ENCODE measurements around the gene MBP.
"Not testable (repeated sequence)": the region's sequence is repeated elsewhere in the genome, so short reads cannot be mapped to it uniquely, and the experiment has no call there.

The MBP gene

GRCh38 chr18:76997951-76998808 lies 134.4 kb downstream of the MBP start:
- no peak for DNase-seq

- no peak for DNase-seq
These were observed 136.2 kb downstream of the MBP start for GRCh38 chr18:76996429-76996828.

GRCh38 chr18:76995896-76996295 lies 136.7 kb downstream of the MBP start:
- DNase-seq, result no peak

DNA sequence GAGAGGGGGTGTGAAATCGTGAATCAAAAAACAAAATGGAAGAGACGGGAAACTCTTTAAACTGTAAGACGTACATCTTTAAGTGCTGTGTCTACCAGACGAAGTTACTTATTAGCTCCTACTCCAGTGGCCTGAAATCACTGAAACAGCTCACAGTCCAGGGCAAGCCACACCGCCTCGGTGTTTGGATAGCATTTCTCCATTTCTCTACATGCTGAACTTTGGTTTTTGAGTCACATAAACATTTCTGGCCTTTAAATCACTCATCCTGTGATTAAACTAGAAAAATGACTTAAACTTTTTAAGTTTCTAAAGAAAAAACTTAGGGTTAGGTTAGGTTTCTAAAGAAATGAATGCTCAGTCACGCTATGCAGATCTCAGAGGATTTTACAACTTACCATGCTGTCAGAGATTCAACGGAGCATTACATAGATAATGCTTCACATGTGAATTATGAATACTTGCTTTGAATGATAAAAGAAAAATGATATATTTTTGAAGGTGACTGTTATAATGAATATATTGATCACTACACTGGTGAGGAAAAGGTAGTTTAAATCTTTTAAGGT lies 138.4 kb downstream of the MBP start:
- no peak for DNase-seq

DNA sequence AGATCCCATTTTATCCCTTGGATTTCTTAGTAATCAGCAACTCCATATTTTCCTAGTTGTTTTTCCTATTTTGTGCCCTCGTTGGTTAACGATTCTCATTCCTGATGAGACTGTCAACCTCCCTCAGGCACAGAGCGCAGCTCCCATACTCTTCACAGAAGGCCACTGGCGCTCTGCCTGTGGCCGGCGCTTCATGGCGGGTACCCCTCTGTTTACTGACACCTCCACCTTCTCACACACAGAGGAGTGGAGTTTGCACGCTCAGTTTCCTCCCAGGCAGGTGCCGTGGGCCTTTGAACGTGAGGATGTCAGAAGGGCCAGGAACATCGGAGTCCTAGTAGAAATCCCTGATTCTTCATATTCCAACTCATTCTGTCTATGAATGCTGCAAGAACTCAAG lies 139.0 kb downstream of the MBP start:
- no peak for DNase-seq

DNA sequence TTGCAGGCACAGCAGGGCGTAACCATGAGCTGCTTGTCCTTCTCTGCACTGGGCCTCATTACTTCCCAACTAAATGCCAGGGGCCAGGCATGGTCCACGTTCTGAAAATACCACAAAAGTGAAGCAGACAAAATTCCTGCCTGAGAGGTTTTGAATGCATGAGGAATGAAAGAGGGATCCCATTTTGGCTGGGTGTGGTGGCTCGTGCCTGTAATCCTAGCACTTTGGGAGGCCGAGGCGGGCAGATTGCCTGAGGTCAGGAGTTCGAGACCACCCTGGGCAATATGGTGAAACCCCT lies 139.5 kb downstream of the MBP start:
- DNase-seq, result no peak

DNA sequence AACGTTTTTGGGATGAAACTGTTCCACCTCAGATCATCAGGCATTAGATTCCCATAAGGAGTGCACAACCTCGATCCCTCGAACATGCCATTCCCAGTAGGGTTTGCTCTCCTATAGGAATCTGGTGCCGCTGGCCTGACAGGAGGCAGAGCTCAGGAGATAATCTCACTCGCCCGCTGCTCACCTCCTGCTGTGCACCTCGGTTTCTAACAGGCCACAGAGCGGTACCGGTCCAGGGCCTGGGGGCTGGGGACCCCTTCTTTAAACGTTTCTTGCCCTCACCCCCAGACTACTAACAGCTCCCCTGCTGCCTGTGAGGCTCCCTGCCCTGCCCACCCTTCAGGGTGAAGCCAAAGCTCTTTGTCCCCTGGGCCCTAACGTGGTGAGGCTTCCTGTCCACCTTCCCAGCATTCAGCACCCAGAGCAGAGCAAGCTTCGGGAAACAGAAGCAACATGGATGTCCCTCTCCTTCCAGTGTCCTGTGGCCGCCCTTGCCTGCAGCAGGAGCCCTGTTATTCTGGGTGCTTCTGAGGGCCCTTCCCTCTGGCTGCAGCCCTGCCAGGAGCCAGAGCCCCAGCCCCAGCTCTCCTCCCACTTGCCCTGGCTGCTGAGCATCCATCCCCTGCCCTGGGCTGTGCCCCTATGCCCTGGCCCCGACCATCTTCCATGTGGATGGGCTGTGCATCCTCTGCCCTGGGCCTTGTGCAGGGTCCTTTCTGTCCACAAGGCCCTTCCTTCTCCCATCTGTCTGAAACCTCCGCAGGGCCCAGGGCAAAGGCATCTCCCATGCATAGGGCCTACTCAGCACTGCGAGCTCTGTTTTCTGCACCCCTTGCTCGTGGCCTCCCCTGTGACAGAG lies 140.1 kb downstream of the MBP start:
- DNase-seq, result no peak

DNA sequence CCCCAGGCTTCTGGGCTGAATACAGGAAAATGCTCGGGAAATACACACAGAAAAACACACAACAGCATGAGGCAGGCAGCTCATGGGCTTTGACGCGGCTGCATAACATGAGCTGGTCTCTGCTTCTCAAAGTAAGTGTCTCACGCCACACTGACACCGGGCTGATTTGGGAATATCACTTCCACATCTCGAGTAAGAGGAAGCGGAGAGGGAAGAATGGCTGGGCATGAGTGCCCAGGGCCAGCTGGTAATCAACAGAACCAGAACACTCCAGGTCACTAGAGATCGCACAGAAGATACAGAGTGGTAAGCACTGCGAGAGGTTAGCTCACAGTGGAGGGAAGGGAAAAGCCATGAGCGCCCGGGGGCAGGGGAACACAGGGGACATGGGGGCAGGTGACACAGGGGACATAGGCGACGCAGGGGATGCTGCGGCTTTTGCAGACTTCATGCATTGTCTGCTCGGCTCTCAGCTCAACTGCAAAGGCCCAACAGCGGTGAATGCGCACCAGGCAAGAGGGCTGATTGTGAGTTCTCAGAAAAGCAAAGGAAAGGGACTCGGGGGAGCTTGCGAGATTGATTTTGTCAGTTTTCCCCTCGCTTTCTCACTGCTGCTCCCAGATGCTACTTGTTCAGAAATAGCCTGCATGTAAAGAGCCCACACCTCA lies 141.4 kb downstream of the MBP start:
- no peak for DNase-seq

DNA sequence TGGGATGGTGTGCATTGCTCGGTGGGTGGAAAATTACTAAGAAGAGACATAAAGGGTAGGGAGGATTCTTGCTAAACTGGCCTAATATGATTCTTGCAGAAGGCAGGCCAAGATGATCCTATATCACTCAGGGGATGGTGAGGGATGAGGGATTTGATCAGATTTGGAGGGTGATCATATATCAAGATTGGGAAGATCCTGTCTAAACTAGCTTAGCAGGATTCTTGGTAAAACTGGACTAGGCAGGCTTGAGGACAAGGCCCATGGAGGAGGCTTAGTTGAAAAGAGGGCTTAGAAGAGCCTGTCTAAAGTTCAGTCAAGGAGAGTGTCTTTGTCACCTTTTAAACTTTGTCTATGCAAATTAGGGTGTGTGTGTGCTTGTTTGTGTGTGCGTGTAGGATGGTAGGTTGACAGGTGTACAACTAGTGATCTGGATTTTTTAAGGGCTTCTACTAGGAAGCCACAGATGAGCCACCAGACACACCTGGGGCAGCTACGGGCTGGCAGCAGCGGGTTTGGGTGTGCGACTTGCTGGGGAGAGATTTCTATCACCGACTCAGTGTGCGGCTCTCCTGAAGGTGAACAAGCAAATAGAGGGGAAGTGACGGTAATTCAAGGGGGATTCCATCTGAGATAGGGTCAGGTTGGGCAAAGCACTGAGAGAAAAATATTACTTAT lies 142.1 kb downstream of the MBP start:
- DNase-seq, result not testable (repeated sequence)

- no peak for DNase-seq
These were observed 142.9 kb downstream of the MBP start for GRCh38 chr18:76989647-76990190.

DNA sequence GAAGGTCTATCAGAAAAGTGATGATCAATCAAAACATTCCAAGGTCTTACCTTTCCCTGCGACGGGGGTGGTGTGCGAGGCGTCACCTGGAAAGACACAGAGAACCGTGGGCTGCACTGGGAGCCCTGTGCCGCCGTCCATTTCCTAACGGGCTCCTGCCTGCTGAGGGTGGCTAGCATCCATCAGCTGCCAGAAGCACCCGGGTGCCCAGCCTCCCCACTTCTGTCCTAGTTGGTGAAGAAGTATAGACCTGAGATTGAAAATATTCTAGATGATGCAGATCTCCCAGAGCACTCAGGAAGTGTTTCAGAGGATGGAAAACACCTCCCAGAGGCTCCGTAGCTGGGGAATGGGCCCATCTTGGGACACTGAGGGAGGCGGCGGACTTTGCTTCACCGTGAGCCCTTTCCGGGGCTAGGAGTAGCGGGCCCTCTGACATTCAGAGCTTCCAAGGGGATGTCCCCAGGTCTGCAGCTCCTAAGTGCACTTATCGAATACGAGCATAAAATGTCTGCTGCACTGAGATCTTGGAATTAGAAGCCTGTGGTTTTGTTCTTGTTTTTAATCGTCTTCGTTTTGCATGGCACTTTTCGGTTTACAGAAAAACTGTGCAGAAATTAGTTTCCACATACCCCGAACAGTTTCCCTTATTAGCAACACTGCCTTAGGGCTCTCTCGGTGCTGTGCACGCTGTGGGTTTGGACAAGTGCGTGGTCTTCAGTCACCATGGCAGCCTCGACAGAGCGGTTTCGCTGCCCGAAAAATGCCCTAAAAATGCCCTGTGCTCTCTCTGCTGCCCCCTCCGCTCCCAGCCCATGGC lies 143.5 kb downstream of the MBP start:
- DNase-seq, result no peak

DNA sequence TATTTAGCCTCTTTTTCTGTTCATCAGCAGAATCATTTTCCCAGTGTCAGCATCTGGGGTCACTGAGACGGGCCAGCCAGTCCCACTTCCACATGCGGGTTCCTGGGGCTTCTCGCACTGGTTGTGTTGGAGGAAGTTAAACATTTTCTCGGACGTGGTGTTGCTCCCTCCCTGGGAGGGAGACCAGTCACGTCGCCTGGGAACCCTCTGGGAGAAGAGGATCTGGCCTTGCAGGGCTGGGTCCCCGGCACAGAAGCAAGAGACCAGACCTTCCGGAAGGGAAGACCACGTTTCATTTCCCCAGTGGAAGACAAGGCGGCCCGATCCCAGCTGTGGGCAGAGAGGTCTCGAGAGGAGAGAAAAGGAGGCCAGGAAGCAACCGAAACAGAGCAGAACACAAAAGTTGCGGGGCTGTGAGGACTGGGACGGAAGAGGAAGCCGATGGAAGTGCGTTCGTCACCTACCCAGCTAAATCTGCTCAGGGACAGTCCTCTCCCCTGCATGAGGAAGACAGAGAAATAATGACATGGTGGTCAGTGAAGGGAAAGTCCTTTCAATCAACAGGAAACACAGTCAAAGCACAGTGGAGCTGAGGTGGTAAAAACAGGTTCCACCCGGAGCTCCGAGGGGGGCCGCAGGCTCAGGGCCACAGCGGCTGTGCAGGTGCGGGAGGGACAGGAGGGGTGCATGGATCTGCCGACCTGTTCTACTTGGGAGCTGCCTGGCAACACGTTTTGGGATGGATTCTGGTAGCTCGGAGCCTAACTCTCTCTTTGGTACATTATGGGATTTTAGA lies 144.4 kb downstream of the MBP start:
- DNase-seq, result no peak

DNA sequence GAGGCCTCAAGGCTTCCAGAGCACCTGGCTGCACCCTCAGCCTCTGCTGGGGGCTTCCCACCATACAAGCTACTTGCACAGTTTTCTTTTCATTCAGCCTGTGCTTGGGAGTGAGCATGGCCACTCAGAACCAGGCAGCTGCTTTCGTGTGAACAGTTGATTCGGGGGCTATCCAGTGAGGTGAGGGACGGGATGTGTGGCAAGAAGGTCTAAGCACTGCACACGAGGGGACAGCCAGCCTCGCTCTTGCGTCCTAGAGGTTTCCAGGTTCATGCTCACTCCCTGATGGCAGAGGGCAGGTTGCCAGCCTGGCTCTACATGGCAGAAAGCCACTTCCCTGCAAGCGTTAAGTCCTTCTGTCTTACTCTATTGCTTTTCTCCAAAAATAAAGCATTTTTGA lies 146.2 kb downstream of the MBP start:
- DNase-seq, result no peak

DNA sequence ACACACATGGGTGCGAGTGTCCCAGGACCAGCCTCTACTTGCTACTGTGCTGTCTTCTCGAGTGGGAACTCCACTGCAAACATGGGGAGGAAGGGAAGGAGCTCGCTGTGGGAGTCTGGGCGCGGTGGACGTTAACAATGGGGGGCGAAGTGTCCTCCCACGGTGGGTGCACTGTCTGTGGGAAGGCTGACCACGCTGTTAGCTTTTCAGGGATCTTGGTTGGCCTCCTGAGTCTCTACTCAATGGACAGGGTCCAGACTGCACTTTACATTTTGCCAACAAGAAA lies 146.7 kb downstream of the MBP start:
- DNase-seq, result no peak

DNA sequence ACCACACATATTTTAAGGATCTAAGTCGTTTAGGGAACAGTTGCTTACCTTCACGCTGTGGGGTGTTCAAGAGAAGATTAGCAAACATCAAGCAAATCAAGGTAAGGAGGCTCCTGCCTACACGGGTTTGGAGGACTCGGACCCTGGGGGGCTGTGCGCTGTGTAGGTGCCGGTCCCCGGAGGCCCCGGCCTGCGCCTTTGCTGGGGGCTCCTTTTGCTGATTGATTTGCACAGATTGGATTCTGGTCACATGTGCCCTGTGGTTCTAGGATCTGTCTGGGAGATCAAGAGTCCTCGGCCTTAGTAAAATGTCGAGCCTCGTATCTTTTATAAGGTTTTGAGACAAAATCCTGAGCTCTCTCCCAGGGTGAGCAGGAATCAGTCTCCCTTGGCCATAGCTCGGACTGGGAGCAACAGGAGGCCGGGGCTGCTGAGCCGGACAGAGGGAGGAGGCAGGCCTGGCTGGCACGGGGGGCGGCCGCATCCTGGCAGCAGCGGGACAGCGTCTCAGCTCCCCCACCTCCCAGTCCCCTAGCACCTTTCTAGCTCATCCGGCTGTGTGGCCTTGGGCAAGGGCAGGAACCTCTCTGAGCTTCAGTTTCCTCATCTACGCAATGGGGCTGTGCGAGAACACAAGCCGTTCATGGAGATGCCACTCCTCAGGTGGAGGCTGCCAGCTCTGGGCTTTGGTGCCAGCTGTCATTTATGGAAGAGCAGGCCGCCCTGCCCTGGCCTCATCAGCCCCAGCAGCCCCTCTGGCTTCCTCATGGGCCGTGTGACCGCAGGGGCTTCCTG lies 147.2 kb downstream of the MBP start:
- no peak for DNase-seq

DNA sequence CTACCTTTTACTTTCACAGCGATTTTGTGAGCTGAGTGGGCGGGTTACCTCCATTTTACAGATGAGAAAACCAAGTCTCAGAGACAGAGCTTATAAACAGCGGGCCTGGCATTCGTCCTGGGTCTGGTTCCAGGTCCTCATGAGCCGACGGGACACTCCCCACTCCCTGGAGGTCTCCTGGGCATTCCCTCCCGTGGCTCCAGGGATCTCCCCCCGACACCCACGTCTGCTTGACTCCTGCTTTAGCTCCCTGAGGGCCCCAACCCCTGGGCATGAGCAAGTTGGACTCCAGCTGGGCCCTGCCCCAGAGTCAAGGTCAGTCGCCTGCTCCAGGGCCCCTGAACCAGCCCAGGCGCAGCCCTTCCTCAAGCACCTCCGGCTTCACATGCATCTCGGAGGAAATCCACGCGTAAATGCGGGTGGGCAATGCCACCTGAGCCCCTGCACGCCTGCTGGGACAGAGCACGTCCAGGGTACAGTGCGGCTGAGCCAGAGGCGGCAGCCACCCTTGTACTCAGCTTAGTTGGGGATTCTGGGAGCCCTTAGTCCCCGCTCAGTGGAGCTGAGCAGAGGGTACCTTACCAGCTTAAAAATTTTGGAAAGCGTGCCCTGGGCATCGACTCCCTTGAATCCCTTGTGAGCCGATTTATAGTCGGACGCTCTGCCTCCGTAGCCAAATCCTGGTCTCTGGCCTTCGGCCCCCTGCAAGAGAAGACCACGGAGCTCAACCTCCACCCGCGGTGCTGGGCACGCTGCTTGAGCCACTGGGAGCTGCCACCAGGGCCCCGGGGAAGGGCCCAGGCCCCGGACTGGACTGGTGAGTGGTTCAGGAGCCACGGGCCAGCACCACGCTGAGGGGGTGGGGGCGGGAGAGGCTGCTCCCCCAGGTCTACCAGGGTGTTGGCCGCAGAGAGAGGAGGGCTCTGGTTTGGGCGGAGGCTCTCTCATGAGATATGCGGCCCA lies 148.1 kb downstream of the MBP start:
- DNase-seq, result no peak

DNA sequence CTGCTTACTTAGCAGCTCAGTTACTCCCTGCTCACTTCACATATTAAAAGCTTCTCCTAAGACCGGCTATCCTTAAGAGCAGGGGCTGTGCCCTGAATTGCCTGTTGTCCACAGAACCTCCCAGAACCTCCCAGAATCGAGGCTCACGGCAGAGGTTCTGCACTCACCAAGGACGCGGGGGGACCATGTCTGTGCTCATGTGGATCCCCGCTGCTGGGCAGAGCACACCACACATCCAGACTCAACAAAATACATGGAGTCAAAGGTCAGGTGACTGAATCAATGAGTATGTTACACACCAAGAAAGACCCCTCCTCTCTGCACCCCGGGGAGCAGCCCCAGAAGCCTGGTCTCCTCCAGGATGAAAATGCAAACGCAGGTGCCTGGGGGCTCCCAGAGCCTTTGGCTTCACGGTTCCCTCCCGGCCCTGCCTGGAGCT lies 149.0 kb downstream of the MBP start:
- DNase-seq, result no peak

GRCh38 chr18:76982841-76983583 lies 149.6 kb downstream of the MBP start:
- peak; percentile 88 for DNase-seq

Measured in activated T-cell treated with anti-CD3 and anti-CD28 coated beads, Interleukin-2, amount 50 U/mL, for 1 hour (primary cell).